ENCODE data around the gene SCGB2B2.

The SCGB2B2 gene, protein sequence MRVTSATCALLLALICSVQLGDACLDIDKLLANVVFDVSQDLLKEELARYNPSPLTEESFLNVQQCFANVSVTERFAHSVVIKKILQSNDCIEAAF

DNA sequence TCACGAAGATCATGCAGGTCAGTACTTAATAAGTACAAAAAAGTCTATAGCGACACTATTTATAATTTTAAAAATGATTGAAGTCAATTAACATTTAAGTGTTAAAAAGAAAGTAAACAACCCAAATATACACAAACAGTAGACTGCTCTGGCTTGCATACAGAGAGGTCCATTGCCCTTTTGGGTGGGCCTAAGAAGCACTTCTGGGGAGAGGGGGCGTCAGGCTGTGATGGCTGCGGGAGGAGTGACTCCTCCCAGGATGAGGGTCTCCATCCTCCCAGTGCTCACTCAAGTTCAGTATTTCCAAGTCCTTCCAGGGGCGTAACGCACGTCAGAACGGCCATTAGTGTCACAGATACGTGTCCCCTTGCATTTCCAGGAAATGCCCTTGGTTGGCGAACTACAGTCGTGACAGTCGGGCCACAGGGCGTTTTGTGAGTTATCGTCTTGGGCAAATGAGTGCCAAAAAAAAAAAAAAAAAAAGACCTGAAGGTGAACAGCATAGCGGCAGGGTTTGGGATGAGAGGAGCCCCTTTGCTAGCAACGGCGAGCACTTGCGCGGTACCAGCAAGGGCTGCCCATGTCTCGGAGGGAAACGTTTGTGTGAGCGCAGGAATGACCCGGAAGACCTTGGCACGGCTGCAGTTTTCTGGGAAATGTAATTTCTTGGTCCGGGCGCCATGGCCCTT lies at the start of gene SCGB2B2:
SCGB2B2 (minus strand) TSS at position 463 of the 689 bp plus-strand sequence. CDS start 82,596 bp downstream, outside the sequence.
- DNase-seq (ENCODE audit: extremely low spot score) = no peak
- POLR2A ChIA-PET = no interaction called here

GRCh38 chr19:34725400-34725799 lies 48.4 kb upstream of the SCGB2B2 start:
- POLR2A ChIA-PET = no interaction called here
- CTCF ChIA-PET = interaction anchor here (1.5 kb wide), 1 partner anchor 28 kb away, joined by 3 read pairs; no protein-coding TSS in a partner anchor
- no peak for DNase-seq (ENCODE audit: extremely low spot score)
- TF ChIP-seq CTCF (IDR thresholded peaks at IDR 0.05; ENCODE audit: control extremely low read depth, extremely low read depth, low read depth, missing control alignments) = no peak

More for the DNA sequence above, at the start of gene SCGB2B2:
- TF ChIP-seq CTCF (IDR thresholded peaks at IDR 0.05; ENCODE audit: control extremely low read depth, extremely low read depth, low read depth, missing control alignments) = no peak
- CTCF ChIA-PET = interaction anchor here (1.2 to 1.9 kb wide), 2 partner anchors 15 to 37 kb away, joined by 3 to 6 read pairs; no protein-coding TSS in a partner anchor

DNA sequence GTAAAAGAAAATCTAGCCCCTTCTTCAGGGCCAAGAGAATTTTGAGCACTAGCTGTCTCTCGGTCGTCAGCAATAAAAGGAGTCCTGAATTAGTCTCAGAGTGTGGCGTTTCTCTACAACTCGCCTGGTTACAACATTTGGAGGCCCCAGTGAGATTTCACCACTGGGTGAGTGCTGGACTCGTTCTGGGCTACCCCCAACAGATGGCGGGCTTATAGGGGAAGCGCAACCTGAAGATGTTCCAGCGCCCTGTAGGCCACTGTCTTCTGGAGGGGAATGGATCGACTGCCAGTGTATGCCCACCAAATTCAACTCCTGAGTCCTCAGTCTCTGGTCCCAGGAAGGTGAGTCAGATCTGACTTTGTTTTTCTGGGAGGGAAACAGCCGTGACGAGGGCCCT lies 45.4 kb upstream of the SCGB2B2 start:
- CTCF ChIA-PET = no interaction called here
- POLR2A ChIA-PET = no interaction called here
- DNase-seq (ENCODE audit: extremely low spot score) = no peak

GRCh38 chr19:34715357-34715756 lies 38.4 kb upstream of the SCGB2B2 start:
- CTCF ChIA-PET = interaction anchor here (1.1 to 1.4 kb wide), 2 partner anchors 12 to 76 kb away, joined by 3 to 9 read pairs; no protein-coding TSS in a partner anchor
- DNase-seq (ENCODE audit: extremely low spot score) = no peak
- TF ChIP-seq CTCF (IDR thresholded peaks at IDR 0.05; ENCODE audit: control extremely low read depth, extremely low read depth, low read depth, missing control alignments) = no peak
- POLR2A ChIA-PET = no interaction called here

More for the DNA sequence above, 45.4 kb upstream of the SCGB2B2 start:
- no peak for TF ChIP-seq CTCF (IDR thresholded peaks at IDR 0.05; ENCODE audit: control extremely low read depth, extremely low read depth, low read depth, missing control alignments)

DNA sequence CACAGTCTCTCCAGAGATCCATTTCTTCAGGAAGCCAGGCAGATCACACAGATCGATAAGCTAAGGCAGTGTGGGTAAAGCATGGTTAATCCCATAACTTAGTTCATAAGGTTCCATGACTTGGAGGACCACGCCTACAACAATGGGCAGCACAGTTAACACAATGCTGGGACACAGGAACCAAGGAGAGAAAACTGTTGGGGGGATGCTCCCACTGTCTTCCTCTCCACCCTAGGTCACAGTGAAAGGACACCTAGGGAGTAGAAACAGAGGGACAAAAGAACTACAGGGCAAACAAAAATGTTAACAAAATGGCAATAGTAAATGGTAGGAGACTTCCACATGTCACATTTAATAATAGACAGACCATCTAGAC lies 36.3 kb upstream of the SCGB2B2 start:
- TF ChIP-seq CTCF (IDR thresholded peaks at IDR 0.05; ENCODE audit: control extremely low read depth, extremely low read depth, low read depth, missing control alignments) = no peak
- ChIA-PET CTCF (interaction anchor here (0.6 to 6.0 kb wide), 7 partner anchors 8 to 935 kb away, joined by 3 to 54 read pairs (median 5); no protein-coding TSS in a partner anchor), POLR2A (no interaction called here)
- no peak for DNase-seq (ENCODE audit: extremely low spot score)

GRCh38 chr19:34712395-34713261 lies 35.7 kb upstream of the SCGB2B2 start:
- ChIA-PET CTCF (interaction anchor here (0.6 to 6.0 kb wide), 13 partner anchors 9 to 935 kb away, joined by 3 to 54 read pairs (median 3); no protein-coding TSS in a partner anchor), POLR2A (no interaction called here)
- peak; percentile 73 for TF ChIP-seq CTCF (IDR thresholded peaks at IDR 0.05; ENCODE audit: control extremely low read depth, extremely low read depth, low read depth, missing control alignments)
- DNase-seq (ENCODE audit: extremely low spot score) = peak; percentile 50

Measured in GM10248 (cell line).